Endometrium (tissue), 2 donors: ENCODE results near the gene SLC43A1.

Experiments used
- FAIRE-seq: peaks from 2 replicates; lab custom pipeline; 2012; peaks lifted over from hg19 to GRCh38; lab: Jason Lieb, UNC
- donor health status: control.
- donor health status: control.

The SLC43A1 gene

GRCh38 chr11:57497303-57498247 lies 17.9 kb downstream of the SLC43A1 start:
- FAIRE-seq: no peak

DNA sequence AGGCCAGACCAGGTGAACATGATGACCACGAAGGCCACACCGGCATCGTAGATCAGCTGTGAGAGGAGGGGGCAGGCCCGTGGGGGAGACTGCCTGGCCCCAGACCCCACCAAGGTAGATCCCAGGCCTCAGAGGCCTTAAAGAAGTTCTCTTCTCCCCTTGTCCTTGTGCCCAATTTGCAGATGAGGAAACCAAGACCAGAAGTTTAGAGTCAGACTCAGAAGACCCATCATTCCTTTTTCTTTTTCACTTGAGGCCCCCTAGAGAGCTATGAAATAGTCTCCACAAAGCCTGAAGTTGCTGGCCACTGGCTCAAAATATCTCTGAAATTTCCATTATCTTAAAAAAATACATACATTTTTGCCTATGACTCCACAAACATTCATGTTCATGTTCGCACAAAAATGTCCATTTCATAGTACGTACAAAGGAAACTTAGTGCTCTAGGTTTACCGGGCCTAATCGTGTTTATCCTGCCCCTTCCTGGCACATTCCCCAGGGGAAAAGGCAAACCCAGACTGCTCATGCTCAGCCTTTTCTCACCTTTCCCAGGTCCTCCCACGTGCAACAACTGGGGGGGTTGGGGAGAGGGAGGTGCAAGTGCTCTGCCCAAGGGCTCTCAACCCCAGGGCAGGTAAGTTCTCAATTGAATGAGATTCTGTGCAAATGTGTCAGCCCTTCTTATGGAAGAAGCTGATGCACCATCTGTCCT lies 19.2 kb downstream of the SLC43A1 start:
- no peak for FAIRE-seq

DNA sequence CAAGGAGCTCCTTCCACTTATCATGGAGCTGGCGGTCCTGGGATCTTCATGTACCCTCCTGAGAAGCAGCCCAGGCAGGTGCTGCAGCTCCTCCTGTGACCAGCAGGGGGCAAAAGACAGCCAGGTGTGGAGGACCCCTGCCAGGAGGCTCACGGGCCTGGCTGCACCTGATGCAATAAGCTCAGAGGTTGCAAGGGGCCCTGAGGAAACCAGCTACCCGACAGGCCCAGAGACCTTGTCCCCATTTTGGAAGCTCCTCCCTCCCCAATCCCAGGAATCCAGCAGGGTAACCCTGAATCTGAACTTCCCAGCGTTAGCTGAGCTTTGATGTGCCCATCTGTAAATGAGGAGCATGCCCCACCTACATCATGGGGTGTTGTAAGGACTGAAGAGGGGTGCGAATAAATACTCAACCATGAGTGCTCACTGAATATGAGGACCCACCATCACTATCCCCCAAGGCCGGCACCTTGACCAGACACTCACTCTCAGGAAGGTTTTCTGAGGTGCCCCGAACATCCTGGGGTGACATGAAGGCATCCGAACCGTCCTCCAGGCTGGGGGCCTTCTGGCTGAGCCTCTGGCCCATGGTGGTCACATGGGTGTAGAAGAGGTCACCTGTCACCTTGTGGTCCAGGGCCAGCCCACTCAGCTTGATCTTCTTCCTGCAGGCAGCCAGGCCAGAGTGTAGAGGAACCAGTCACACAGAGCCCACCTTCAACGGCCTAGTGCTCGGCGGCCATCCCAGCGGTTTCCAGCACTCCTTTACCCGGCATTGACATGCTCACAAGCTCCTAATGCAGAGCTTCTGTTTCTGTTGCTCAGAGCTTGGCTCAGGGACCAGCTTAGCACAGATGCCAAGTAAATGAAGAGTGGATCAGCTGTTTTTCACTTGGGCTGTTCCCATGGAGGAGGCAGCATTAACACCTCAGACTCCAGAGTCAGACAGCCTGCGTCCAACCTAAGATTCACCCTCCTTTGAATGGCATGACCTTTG lies 21.7 kb downstream of the SLC43A1 start:
- FAIRE-seq: no peak

- FAIRE-seq: no peak
Observed at GRCh38 chr11:57491371-57492061, 24.0 kb downstream of the SLC43A1 start.

- no peak for FAIRE-seq
Observed at GRCh38 chr11:57490456-57491248, 24.9 kb downstream of the SLC43A1 start.

GRCh38 chr11:57487920-57488659 lies 27.4 kb downstream of the SLC43A1 start:
- no peak for FAIRE-seq

GRCh38 chr11:57487021-57487778 lies 28.3 kb downstream of the SLC43A1 start:
- FAIRE-seq: no peak

GRCh38 chr11:57485217-57485990 lies 30.1 kb downstream of the SLC43A1 start:
- no peak for FAIRE-seq

DNA sequence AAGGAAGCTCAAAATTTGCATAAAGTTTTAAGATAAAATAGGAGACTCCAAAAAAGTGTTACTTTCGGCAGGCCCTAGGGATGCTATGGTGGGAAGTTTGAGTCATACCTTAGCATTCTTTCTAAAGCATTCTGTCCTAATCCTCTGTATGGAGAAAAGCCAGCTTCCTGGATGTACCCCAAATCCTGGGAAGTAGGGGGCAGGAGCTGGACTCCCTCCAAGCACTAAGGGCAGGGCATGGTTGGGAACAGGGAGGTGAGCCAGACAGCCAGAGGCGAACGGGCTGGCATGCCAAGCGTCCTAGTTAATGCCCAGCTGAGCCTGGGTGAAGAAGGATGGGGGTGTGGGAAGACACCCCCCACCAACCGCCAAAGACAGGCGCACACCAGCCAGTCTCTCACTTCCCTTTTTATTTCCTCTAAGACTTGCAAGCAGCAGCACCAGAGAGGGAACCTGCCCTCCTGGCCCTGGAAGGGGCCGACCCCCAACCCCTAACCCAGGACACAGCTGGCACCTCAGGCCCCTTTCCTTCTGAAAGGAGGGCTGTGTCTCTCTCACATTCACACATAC lies 31.3 kb downstream of the SLC43A1 start:
- no peak for FAIRE-seq

GRCh38 chr11:57483562-57483918 lies 32.0 kb downstream of the SLC43A1 start:
- FAIRE-seq: no peak

DNA sequence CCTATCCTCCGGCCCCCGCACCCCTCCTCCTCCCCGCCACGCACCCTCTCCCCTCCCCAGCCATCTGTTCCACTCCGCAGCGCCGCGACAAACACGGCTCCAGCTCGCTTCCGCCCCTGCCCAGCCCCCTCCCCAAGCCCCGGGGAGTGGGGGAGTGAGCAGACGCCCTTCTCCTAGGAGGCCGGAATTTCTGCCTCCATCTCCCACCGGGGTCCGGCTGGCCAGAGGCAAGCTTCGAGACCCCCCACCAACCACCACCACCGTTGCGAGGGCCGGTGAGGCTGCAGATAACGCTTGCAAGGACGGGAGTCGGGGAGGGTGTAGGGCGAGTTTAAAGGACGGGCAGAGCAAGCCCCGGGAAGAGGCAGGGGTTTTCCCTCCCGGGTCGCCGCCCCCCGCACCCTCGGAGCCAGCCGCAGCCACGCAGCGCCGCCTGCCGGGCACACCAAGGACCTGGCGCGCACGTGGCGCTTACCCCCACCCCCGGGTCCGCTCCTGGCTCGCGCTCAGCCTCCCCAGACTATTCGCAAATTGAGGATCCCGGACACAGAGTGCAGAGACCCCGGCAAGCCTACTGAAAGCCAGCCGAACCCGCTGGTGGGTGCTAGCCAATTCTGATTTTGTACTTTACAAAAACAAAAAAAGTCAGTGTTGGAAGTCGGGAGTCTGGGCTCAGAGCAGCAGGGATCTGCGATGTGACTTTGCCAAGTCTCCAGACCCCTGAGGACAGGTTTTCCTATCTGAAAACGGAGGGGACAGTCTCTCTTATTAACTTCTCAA lies 32.5 kb downstream of the SLC43A1 start:
- no peak for FAIRE-seq

DNA sequence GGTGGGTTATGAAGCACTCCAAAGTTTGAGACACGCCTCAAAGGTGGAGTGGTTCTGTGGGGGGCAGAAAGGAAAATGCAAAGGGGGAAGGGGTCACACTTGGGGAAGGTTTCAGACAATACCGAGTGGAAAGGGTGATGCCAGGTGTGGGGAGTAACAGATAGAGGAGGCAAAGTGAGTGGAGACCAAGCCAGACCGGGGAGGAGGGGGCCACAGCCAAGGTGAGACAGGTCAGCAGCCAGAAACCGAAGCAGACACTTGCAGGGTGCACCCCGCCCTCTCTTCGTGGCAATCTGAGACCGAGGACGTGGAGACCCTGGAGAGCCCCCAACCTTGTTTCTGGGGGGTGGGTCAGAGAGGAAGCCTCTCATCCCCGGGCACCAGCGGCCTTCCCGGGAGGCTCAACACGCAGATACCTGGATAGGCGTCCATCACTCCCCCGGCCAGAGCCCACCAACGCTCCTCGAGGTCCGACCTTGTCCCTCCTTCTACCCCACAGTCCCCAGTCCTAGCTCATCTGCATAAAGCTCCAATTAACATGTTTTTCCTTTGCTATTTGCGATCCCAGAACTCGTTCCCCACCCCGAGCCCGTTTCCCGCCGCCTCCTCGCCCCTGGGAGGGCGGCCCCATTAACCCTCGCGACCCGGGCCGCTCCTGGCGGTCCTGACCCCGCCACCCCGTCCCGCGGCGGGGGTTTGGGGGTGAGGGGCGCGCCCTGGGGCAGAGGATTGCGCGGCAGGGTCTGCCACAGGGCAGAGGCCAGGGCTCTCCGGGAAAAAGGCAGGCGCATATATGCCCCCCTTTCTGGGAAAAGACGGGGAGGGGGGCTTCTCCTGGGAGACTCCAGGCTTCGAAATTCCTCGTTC lies 33.4 kb downstream of the SLC43A1 start:
- no peak for FAIRE-seq

DNA sequence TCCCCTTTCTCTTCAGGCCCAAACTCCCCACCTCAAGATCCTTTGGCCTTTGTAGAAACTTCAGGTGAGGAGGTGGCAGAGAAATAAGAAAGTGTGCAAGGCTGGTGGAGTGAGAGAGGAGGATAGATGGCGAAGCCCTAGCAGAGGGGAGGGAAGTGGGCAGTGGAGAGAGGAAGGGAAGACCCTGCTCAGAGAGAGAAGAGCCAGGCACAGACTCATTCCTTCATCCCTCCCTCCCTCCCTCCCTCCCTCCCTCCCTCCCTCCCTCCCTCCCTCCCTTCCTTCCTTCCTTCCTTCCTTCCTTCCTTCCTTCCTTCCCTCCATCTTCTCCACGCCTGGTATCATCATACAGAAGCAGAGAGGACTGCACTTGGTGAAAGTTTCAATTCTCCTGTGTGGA lies 34.2 kb downstream of the SLC43A1 start:
- no peak for FAIRE-seq

DNA sequence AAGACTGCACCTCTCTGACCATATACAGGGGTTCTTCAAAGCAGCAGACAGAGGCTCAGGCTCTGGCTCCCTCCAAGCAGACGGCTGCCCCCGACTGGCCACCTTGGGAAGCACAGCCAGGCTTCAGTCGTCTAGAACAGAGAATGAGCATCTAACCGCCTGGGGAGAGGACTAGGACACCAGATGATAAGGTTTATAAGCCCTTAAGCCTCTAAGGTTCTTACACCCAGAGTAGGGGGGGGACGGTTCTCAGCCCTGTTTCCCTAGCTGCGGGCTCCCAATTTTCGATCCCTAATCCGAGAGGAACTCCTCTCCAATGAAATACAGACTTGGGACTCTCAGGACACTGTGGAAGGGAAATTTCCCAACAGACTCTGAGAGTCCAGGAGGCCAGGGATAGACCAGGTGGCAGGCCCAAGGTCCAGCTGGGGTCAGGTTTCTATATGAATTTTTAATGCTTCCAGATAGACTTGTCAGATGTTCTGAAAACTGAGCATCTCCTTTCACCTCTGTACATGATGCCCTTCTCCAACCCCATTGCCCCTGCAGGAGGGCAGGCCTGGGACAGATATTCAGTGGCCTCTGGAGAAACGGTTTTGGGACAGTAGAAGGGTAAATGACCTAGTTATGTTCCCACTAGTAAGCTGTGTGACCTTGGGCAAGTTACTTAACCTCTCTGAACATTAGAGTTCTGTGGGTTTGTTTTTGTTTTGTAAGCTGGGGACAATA lies 34.9 kb downstream of the SLC43A1 start:
- no peak for FAIRE-seq

DNA sequence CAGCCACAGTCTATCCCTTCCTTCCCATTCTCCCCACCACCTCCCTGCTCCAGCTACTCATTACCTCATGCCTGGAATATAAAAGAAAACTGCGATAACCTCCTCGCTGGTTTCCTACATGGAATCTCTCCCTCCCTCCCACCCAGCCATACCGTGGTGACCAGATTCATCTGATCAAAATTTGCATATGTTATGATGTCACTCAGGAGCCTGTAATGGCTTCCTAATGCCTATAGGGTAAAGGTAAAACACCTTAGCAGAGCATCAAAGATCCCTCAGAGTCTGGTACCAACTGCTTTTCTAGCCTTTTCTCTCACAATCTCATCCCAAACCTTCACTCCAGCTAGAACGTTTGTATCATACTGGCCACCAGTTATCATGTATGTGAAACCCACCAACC lies 35.6 kb downstream of the SLC43A1 start:
- FAIRE-seq: no peak
